ENCODE data around the gene DMWD. TPM values are rescaled to one million over a fixed set of nuclear protein-coding genes. Genes with fewer than 3 reads are reported as not detected.

Gene DMWD
- total RNA-seq, 4 donors from 2014 or later = 20.0 to 31.0 (median 28.0) TPM

DNA sequence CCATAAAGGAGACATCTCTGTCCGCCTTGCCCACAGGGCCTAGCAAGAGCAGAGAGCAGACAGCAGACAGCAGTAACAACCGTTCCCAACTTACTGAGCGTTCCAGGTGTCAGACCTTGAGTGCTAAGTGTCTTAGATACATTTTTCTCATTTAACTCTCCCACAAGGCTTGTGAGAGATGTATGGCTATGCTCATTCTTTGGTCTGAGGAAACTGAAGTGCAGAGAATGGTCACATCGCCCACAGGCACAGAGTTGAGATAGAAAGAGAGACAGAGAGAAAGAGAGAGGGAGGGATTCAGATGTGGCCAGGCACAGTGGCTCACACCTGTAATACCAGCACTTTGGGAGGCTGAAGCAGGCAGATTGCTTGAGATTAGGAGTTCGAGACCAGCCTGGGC lies 45.1 kb downstream of the DMWD start:
- WGBS, 2 donors = 77 to 84% methylated on average over 5 of the region's 5 CpGs
- intact Hi-C loops (cut with DNase I; ENCODE audit: low total_unique reads) = no loop called here
- H3K4me3 ChIP-seq (ENCODE audit: low read depth, poor library complexity, severe bottlenecking) = no peak overlapping the region
- no peak for DNase-seq (ENCODE audit: low spot score in 2 of 2)
- TF ChIP-seq, protein P1, sequence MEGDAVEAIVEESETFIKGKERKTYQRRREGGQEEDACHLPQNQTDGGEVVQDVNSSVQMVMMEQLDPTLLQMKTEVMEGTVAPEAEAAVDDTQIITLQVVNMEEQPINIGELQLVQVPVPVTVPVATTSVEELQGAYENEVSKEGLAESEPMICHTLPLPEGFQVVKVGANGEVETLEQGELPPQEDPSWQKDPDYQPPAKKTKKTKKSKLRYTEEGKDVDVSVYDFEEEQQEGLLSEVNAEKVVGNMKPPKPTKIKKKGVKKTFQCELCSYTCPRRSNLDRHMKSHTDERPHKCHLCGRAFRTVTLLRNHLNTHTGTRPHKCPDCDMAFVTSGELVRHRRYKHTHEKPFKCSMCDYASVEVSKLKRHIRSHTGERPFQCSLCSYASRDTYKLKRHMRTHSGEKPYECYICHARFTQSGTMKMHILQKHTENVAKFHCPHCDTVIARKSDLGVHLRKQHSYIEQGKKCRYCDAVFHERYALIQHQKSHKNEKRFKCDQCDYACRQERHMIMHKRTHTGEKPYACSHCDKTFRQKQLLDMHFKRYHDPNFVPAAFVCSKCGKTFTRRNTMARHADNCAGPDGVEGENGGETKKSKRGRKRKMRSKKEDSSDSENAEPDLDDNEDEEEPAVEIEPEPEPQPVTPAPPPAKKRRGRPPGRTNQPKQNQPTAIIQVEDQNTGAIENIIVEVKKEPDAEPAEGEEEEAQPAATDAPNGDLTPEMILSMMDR (IDR thresholded peaks at IDR 0.05) = no peak
- no peak for TF ChIP-seq POLR2A (IDR thresholded peaks at IDR 0.05)

DNA sequence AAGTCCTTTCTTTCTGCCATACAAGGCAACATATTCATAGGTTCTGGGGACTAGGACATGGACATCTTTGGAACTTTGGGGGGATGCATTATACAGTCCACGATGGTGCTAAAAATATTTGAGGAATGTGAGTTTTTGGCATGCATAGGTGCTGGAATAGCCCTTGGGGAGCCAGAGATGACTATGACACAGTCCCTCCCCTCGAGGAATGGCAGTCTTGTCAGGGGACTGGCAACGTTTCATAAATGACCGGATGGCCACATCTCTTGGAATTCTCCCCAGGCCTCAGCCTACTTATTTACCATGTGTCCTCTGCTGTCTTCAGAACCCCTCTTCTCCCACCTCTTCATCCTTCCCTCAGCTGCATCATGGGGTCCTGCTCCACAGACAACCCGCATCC lies 45.8 kb downstream of the DMWD start:
- H3K4me3 ChIP-seq (ENCODE audit: low read depth, poor library complexity, severe bottlenecking) = no peak overlapping the region
- DNase-seq (ENCODE audit: low spot score in 2 of 2) = no peak
- WGBS, 2 donors = 62 to 79% methylated on average over 5 of the region's 5 CpGs
- no peak for TF ChIP-seq POLR2A (IDR thresholded peaks at IDR 0.05)
- TF ChIP-seq, protein P1 (IDR thresholded peaks at IDR 0.05) = no peak
- intact Hi-C loops (cut with DNase I; ENCODE audit: low total_unique reads) = no loop called here

DNA sequence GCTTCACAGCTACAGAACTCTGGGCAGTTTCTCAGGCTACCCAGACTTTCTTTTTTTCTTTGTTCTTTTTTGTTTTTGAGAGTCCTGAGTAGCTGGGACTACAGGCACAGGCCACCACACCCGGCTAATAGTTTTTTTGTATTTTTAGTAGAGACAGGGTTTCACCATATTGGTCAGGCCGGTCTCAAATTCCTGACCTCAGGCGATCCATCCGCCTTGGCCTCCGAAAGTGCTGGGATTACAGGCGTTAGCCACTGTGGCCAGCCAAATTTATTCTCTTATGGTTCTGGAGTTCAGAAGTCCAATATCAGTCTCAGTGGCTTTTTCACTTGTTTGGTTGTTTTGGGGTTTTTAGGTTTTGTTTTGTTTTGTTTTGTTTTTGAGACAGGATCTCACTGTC lies 47.0 kb downstream of the DMWD start:
- intact Hi-C loops (cut with DNase I; ENCODE audit: low total_unique reads) = no loop called here
- TF ChIP-seq, protein P1 (IDR thresholded peaks at IDR 0.05) = no peak
- no peak for TF ChIP-seq POLR2A (IDR thresholded peaks at IDR 0.05)
- no peak overlapping the region for H3K4me3 ChIP-seq (ENCODE audit: low read depth, poor library complexity, severe bottlenecking)
- DNase-seq (ENCODE audit: low spot score in 2 of 2) = no peak
- WGBS, 2 donors = 81 to 86% methylated on average over 6 of the region's 6 CpGs

DNA sequence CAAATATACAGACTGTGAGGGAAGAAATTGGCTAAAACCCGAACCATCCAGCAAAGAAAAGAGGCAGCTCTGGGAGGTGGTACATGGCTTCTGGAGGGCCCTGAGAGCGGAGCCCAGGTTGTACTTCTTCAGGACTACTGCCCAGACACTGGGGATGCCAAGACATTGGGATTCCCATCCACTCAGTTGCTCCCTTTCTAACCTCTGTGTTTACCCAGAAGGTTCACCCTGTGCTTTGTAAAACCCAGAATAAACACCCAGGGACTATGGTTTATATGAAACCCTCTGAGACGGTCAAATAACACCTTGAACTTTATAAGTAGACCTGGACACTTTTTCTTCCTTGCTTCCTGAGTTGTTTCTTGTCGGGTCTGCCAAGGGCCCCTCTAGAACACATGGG lies 49.7 kb downstream of the DMWD start:
- TF ChIP-seq POLR2A (IDR thresholded peaks at IDR 0.05) = no peak
- TF ChIP-seq, protein P1 (IDR thresholded peaks at IDR 0.05) = no peak
- no peak overlapping the region for H3K4me3 ChIP-seq (ENCODE audit: low read depth, poor library complexity, severe bottlenecking)
- DNase-seq (ENCODE audit: low spot score in 2 of 2) = no peak
- 72 to 78% methylated on average over 4 of the region's 4 CpGs for whole genome bisulfite sequencing, 2 donors
- intact Hi-C loops (cut with DNase I; ENCODE audit: low total_unique reads) = no loop called here

DNA sequence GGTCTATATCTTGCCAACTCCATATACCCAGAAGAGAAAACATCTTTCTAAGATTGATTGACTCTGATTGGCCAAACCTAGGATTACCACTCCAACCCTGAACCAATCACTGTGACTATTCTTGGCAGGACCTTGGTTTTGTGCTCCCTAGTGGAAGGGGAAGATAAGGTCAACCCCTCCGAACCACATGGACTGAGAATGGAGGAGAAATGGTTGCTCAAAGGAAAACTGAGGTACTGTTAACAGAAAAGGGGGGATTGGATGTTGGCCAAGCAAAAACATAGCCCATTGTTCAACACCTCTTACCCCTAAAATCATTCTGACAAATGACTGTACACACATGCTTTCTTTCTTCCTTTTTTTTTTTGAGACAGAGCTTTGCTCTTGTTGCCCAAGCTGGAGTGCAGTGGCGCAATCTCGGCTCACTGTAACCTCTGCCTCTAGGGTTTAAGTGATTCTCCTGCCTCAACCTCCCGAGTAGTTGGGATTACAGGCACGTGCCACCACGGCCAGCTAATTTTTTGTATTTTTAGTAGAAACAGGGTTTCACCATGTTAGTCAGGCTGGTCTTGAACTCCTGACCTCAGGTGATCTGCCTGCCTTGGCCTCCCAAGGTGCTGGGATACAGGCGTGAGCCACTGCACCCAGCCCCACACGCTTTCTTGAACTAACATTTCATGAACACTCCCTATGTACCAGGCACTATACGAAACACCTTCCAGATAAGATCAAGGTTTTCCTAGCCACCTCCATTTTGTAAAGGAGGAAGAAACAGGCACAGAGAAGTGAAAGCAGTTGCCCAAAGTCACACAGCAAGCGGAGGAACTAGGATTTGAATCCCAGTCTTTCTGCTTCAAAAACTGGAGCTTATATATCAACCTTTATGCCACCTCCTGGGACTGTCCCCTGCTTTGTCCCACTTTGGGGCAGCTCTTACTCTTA lies 52.9 kb downstream of the DMWD start:
- no peak overlapping the region for H3K4me3 ChIP-seq (ENCODE audit: low read depth, poor library complexity, severe bottlenecking)
- DNase-seq (ENCODE audit: low spot score in 2 of 2) = no peak
- WGBS, 2 donors = 86 to 89% methylated on average over 10 of the region's 10 CpGs
- TF ChIP-seq, protein P1 (IDR thresholded peaks at IDR 0.05) = no peak
- TF ChIP-seq POLR2A (IDR thresholded peaks at IDR 0.05) = no peak
- intact Hi-C loops (cut with DNase I; ENCODE audit: low total_unique reads) = no loop called here
